HG03460 (cell line): ENCODE measurements around the gene SNTG2.

Source experiments
- ATAC-seq: cut with Tn5 transposase; IDR thresholded peaks from one replicate; pipeline ENCODE4 v1.9.1; 2021; ENCODE audit not compliant: unreplicated experiment

Gene SNTG2

GRCh38 chr2:1047485-1047884, 96.8 kb downstream of the SNTG2 start:
- ATAC-seq: no peak

GRCh38 chr2:1049691-1050090, 99.0 kb downstream of the SNTG2 start:
- no peak for ATAC-seq

- no peak for ATAC-seq
Observed at GRCh38 chr2:1051075-1051474, 100.4 kb downstream of the SNTG2 start.

DNA sequence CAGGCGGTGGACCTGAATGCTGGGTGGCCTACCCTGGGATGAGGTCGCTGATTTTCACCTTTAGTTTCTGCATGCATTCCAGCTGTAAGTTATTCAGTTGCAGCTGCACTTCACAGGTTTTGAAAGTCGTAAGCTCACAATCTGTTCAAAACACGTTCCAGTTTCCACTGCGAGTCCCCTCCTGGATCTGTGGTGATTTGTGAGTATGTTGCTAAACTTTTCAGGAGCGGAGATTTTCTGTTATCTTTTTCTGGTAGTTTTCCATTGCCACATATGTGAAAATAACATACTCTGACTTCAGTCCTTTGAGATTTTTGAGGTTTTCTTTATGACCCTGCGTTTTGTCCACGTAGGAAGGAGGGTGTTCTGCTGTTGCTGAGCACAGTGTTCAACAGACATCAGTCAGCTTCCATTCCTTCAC, 102.1 kb downstream of the SNTG2 start:
- ATAC-seq: no peak

- ATAC-seq: no peak
Observed at GRCh38 chr2:1053786-1054185, 103.1 kb downstream of the SNTG2 start.

GRCh38 chr2:1054399-1054798, 103.8 kb downstream of the SNTG2 start:
- no peak for ATAC-seq

- ATAC-seq: no peak
Observed at GRCh38 chr2:1055014-1055595, 104.5 kb downstream of the SNTG2 start.

DNA sequence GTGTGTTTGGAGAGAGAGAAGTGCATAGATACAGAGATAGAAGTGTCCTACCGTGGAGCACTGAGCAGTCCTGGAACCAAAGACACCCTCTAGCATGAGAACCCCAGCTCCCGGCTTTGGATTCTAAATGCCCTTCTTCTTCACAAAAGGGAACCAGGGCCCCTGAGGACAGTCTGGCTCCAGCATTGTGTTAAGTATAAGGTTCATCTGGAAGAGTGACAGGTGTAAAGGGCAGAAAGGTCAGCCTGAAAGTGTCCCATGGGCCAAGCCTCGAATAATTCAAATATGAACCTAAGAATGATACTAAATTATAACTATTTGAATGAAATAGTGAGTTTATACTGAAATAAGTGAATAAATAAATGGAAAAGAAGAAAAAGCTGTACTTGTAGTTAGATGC, 109.7 kb downstream of the SNTG2 start:
- no peak for ATAC-seq

- ATAC-seq: no peak
Observed at GRCh38 chr2:1060987-1061386, 110.3 kb downstream of the SNTG2 start.

GRCh38 chr2:1068241-1068640, 117.6 kb downstream of the SNTG2 start:
- no peak for ATAC-seq

DNA sequence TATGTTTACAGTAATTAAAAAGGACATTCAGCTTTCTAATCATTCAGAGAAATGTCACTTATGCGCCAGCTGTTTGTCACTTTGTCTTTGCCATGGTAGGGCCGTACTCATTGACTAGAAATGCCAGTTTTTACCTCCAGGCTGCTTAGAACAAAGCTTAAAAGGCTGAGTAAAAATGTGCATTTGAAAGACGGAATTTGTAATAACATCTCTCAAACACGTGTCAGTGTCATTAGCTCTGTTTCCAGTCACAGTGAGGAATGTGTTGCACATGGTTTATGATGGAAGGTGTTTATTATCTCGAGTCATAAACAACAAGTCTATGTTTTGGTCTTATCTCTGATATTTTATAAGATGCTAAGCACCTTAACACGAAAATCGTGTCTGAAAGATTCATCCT, 118.2 kb downstream of the SNTG2 start:
- ATAC-seq: no peak

DNA sequence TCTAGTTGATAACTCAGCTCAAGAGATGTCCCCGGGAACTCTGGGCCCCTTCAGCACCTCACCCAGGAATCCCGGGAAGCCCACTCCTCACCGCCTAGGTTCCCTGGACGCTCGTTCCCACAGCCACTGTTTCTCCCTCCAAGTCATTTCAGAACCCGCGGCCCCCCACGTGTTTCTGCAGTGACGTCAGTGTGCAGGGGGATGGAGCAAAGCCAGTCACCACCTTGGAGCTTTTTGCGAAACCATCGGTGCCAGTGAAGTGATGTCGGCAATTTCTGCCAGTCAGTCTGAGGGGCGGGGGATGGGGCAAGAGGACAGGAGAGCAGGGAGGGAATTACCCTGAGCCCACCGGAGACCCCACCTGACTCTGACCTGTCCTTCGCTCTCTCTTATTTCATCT, 119.2 kb downstream of the SNTG2 start:
- no peak for ATAC-seq

DNA sequence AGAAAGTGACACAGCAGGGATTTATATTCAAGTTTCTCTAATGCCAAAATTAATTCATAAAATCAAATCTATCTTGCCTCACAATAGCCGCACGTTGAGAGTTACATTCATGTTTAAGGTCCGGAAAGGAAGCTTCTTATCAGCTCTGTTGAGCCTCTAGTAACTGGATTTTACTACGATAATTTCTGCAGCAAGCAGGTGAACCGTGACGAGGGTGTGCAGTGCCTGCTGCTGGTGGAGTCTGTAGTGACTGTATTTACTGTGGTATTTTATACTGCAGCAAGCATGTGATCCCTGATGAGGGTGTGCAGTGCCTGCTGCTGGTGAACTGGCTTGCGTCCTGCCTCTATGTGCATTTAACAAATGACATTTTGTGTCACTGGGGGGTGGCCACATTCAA, 120.0 kb downstream of the SNTG2 start:
- no peak for ATAC-seq

- no peak for ATAC-seq
Observed at GRCh38 chr2:1071650-1072049, 121.0 kb downstream of the SNTG2 start.

- ATAC-seq: no peak
Observed at GRCh38 chr2:1072250-1072649, 121.6 kb downstream of the SNTG2 start.

- no peak for ATAC-seq
Observed at GRCh38 chr2:1077911-1078310, 127.3 kb downstream of the SNTG2 start.

- ATAC-seq: no peak
Observed at GRCh38 chr2:1078326-1078725, 127.7 kb downstream of the SNTG2 start.

DNA sequence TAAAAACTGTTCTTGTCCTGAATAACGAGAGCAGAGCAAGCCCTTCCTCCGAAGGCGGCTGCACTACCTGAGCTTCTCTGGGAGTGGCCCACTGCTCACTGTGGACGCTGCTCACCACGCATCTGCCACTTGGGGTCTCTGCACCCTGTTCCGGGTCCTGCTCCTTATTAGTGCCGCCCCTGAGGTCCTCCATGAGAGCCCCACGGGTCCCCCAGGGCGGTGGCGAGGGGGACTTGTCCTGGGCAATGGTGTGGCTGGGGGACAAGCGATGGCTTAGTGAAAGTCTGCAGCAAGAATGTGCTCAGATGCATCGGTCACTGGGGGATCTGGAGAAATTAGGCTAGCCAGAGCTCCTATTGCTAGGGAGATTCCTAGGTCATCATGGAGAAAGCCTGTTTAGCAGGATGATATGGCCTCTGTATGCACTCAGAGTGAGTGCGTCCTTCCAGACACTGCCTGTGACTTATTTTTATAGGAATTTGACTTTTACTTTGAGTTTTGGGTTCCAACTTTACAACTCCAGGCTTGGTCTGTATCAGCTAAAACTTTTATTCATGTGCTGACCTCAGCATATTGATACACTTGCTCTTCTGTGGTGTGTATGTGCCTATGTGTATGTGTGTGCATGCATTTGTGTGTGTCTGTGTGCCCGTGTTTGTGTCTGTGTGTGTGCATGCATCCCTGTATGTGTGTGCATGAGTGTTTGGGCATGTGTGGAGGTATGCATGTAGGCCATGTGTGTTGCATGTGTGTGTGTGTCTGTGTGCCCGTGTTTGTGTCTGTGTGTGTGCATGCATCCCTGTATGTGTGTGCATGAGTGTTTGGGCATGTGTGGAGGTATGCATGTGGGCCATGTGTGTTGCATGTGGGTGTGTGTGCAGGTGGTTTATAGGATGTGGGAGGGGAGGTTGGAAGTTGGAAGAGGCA, 129.5 kb downstream of the SNTG2 start:
- no peak for ATAC-seq

- ATAC-seq: no peak
Observed at GRCh38 chr2:1081451-1082225, 131.0 kb downstream of the SNTG2 start.

GRCh38 chr2:1082456-1083205, 132.0 kb downstream of the SNTG2 start:
- ATAC-seq: no peak
